Activated CD4-positive, alpha-beta T cell treated with anti-CD3 and anti-CD28 coated beads, Interleukin-2, amount 50 U/mL, for 4 hours (primary cell): ENCODE results near the gene SPCS1.

ENCODE experiments used
- DNase-seq, 2 experiments: peaks; one replicate each; pipeline ENCODE4 v3.0.0-alpha.2; 2020

The SPCS1 gene

DNA sequence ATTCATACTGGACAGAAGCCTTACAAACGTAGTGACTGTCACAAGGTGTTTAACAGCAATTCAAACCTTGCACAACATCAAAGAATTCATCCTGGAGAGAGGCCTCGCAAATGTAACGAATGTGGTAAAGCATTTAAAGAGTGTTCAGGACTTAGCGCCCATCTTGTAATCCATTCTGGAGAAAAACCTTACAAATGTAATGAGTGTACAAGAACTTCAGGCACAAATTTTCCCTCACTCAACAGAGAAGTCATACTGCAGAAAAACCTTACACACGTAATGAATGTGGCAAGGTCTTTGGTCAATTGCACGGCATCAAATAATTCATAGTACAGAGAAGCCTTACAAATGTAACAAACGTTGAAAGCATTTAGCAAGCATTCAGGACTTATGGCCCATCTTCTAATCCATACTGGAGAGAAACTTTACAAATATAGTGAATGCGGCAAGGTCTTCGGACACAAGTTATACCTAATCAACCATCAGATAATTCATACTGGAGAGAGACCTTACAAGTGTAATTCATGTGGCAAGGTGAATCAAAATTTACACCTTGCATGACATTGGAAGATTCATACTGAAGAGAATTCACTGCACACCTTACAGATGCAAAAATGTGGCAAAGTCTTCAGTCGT lies 27.5 kb downstream of the SPCS1 start:
- no peak for DNase-seq

- DNase-seq: no peak
These were observed 33.8 kb downstream of the SPCS1 start for GRCh38 chr3:52739730-52740129.

GRCh38 chr3:52742418-52743041 lies 36.6 kb downstream of the SPCS1 start:
- DNase-seq: no peak

- no peak for DNase-seq
These were observed 37.2 kb downstream of the SPCS1 start for GRCh38 chr3:52743152-52743551.

DNA sequence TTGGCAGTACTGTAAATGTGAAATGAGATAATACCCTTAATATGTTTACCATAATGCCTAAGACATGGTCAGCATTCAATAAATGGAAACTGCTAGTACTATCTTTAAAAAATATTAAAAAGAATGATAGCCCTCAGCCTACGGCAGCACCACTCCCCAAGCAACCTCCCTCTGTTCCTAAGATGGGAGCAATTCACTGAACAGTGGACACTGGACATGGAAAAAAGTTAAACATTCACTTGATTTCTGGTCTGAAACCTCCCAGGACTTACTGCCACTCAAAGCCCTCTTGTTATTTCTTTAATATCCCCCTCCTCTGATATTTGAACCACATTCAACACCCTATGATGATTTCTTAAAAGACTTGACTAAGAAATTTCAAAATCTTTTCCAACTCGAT lies 37.8 kb downstream of the SPCS1 start:
- DNase-seq: no peak

- DNase-seq: no peak
These were observed 46.2 kb downstream of the SPCS1 start for GRCh38 chr3:52752045-52752660.

DNA sequence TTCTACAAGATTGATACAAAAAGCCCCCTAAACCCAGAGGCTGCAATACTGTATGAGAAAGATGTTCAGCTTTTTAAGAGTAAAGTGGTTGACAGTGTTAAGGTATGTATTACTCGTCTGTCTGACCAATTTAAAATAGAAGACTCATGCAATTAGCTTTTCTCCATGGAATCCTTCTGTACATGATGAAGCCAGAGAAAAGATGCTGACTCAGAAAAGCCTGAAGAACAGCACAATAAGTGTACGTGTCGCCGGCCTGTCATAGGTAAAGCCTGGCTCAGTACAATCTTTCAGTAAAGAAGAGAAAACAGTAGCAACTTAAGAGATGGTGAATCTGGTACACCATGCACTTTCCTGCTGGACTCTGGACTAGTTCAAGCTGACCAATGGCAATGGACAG lies 48.5 kb downstream of the SPCS1 start:
- DNase-seq: no peak

DNA sequence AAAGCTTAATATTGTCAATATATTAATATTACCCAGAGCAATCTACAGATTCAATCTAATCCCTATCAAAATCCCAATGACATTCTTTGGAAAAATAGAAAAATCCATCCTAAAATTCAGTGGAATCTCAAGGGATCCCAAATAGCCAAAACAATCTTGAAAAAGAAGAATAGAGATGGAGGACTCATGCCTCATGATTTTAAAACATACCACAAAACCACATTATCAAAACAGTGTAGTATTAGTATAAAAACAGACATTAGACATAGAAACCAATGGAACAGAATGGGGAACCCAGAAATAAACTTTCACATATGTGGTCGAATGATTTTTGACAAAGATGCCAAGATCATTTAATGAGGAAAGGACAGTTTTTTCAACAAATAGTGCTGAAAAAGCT lies 50.2 kb downstream of the SPCS1 start:
- DNase-seq: no peak
